ENCODE measurements around the gene SLC38A5. TPM values are rescaled to one million over a fixed set of nuclear protein-coding genes. Genes with fewer than 3 reads are reported as not detected.
"Not testable (repeated sequence)": the region's sequence is repeated elsewhere in the genome, so short reads cannot be mapped to it uniquely, and the experiment has no call there.

SLC38A5 gene
- total RNA-seq, 1 experiment from 2014 or later, result 0.46 TPM

GRCh38 chrX:48430166-48430565 lies 39.9 kb downstream of the SLC38A5 start:
- H4K20me1 ChIP-seq (ENCODE audit: insufficient read depth); H3K79me2 ChIP-seq (ENCODE audit: low read depth); H3K27me3 ChIP-seq (ENCODE audit: insufficient read depth, low read depth); H3K36me3 ChIP-seq (ENCODE audit: low read depth); H3K9me2 ChIP-seq (ENCODE audit: insufficient read depth); intact Hi-C loops (cut with micrococcal nuclease; ENCODE audit: unreplicated experiment); H3K4me3 ChIP-seq; POLR2A ChIA-PET (ENCODE audit: unreplicated experiment); DNase-seq; H3K4me2 ChIP-seq; BruUV-seq (replicated peaks); H3K4me1 ChIP-seq (replicated peaks; ENCODE audit: insufficient read depth); H2AFZ ChIP-seq; H3K9me3 ChIP-seq (ENCODE audit: insufficient read depth, low read depth); CTCF ChIA-PET; H3K27ac ChIP-seq; H3F3A ChIP-seq (ENCODE audit: insufficient read depth, low read depth): not testable (repeated sequence)

- H3K79me2 ChIP-seq (ENCODE audit: low read depth); POLR2A ChIA-PET (ENCODE audit: unreplicated experiment); H3K36me3 ChIP-seq (ENCODE audit: low read depth); H3K4me2 ChIP-seq; H3K9me3 ChIP-seq (ENCODE audit: insufficient read depth, low read depth); H3K9me2 ChIP-seq (ENCODE audit: insufficient read depth); H4K20me1 ChIP-seq (ENCODE audit: insufficient read depth); H3K4me3 ChIP-seq; H3K4me1 ChIP-seq (replicated peaks; ENCODE audit: insufficient read depth); H3F3A ChIP-seq (ENCODE audit: insufficient read depth, low read depth); H3K27ac ChIP-seq; BruUV-seq (replicated peaks); H3K27me3 ChIP-seq (ENCODE audit: insufficient read depth, low read depth); DNase-seq; intact Hi-C loops (cut with micrococcal nuclease; ENCODE audit: unreplicated experiment); H2AFZ ChIP-seq; CTCF ChIA-PET: not testable (repeated sequence)
These were observed 40.5 kb downstream of the SLC38A5 start for GRCh38 chrX:48429606-48430005.

- H3K79me2 ChIP-seq (ENCODE audit: low read depth); H3K9me3 ChIP-seq (ENCODE audit: insufficient read depth, low read depth); H3K4me3 ChIP-seq; H3K27ac ChIP-seq; BruUV-seq (replicated peaks); H3K36me3 ChIP-seq (ENCODE audit: low read depth); H3K27me3 ChIP-seq (ENCODE audit: insufficient read depth, low read depth); H3K9me2 ChIP-seq (ENCODE audit: insufficient read depth); CTCF ChIA-PET; POLR2A ChIA-PET (ENCODE audit: unreplicated experiment); DNase-seq; H3F3A ChIP-seq (ENCODE audit: insufficient read depth, low read depth); H3K4me1 ChIP-seq (replicated peaks; ENCODE audit: insufficient read depth); intact Hi-C loops (cut with micrococcal nuclease; ENCODE audit: unreplicated experiment); H4K20me1 ChIP-seq (ENCODE audit: insufficient read depth); H2AFZ ChIP-seq; H3K4me2 ChIP-seq: not testable (repeated sequence)
These were observed 42.9 kb downstream of the SLC38A5 start for GRCh38 chrX:48427027-48427716.

- POLR2A ChIA-PET (ENCODE audit: unreplicated experiment); H3K79me2 ChIP-seq (ENCODE audit: low read depth); BruUV-seq (replicated peaks); intact Hi-C loops (cut with micrococcal nuclease; ENCODE audit: unreplicated experiment); CTCF ChIA-PET; H3K4me2 ChIP-seq; H3K4me3 ChIP-seq; H3F3A ChIP-seq (ENCODE audit: insufficient read depth, low read depth); H3K36me3 ChIP-seq (ENCODE audit: low read depth); H2AFZ ChIP-seq; H3K27me3 ChIP-seq (ENCODE audit: insufficient read depth, low read depth); H3K27ac ChIP-seq; DNase-seq; H3K4me1 ChIP-seq (replicated peaks; ENCODE audit: insufficient read depth); H3K9me2 ChIP-seq (ENCODE audit: insufficient read depth); H4K20me1 ChIP-seq (ENCODE audit: insufficient read depth); H3K9me3 ChIP-seq (ENCODE audit: insufficient read depth, low read depth): not testable (repeated sequence)
These were observed 58.2 kb downstream of the SLC38A5 start, which contains the start of gene SSX4B for GRCh38 chrX:48411860-48412259. Gene SSX4B, minus strand, starts transcription at chrX:48411960. Its CDS starts 588 bp downstream, at chrX:48411372.

Other genes starting within 250 kb of the SLC38A5 start
- not detected in 2 replicates for gene SSX1, start 214.9 kb downstream of the SLC38A5 start, total RNA-seq (2021)
- gene SSX3, start 113.6 kb downstream of the SLC38A5 start, total RNA-seq (2021), result not detected in 2 replicates
- not detected in 2 replicates for gene SSX4, start 86.7 kb downstream of the SLC38A5 start, total RNA-seq (2021)
- gene SSX4B, start 58.3 kb downstream of the SLC38A5 start, total RNA-seq (2021), result not detected in 2 replicates
- 35.7 and 44.0 TPM in 2 replicates for gene FTSJ1, start 5.9 kb upstream of the SLC38A5 start, total RNA-seq (2021)
- gene PORCN, start 38.7 kb upstream of the SLC38A5 start, total RNA-seq (2021), result 11.9 and 14.1 TPM in 2 replicates
- 88.1 and 113 TPM in 2 replicates for gene EBP, start 51.5 kb upstream of the SLC38A5 start, total RNA-seq (2021)
- gene TBC1D25, start 69.5 kb upstream of the SLC38A5 start, total RNA-seq (2021), result 7.4 and 9.0 TPM in 2 replicates
- 120 and 134 TPM in 2 replicates for gene RBM3, start 104.2 kb upstream of the SLC38A5 start, total RNA-seq (2021)
- 28.6 and 43.9 TPM in 2 replicates for gene WDR13, start 127.2 kb upstream of the SLC38A5 start, total RNA-seq (2021)
- 0.22 TPM in 1 of 2 replicates, not detected in the other for gene WAS, start 213.5 kb upstream of the SLC38A5 start, total RNA-seq (2021)
- 10.5 and 11.7 TPM in 2 replicates for gene SUV39H1, start 226.5 kb upstream of the SLC38A5 start, total RNA-seq (2021)

Measured in PC-9 (cell line).